GM19025 (cell line): ENCODE measurements around the gene SPECC1L.

Source experiments
- ATAC-seq: cut with Tn5 transposase; IDR thresholded peaks from one replicate; pipeline ENCODE4 v1.9.1; 2021; ENCODE audit warnings: mild to moderate bottlenecking, low read depth, moderate library complexity; ENCODE audit not compliant: unreplicated experiment

Gene SPECC1L

DNA sequence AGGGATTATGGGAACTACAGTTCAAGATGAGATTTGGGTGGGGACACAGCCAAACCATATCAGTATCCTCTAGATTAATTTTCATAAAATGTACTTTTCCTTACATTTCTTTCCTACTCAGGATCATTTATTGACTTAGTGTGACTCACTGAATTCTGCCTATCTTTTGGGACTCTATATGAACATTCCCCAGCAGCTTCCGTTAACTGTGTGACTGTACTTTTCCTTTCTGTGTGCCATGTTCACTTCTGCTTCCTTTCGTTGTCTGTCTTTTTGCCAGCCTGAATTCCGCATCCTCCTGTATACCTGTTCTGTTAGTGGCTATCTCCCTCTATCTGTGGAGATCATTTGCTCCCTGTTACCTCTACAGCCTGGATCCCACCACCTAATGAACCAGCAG lies 48.8 kb downstream of the SPECC1L start:
- no peak for ATAC-seq

GRCh38 chr22:24321999-24322398 lies 51.4 kb downstream of the SPECC1L start:
- ATAC-seq, result no peak

- no peak for ATAC-seq
These were observed 51.9 kb downstream of the SPECC1L start for GRCh38 chr22:24322522-24322921.

DNA sequence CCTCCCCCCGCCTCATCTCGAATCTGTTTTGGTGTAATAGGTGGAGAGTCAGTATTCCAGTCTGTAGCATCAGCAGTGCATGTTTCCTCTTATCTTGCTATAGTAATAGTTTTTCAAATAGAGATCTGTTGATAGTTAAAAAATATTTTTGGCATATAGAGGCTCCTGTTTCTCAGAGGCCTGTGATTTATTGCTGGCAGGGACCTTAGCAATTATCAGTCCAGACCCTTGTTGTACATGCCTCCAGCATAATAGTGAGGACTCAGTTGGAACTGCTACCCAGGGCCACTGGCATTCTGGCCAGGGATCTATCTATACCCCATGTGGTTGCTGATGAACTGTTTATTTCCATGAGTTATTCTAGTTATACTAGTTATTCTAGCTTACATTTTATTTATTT lies 52.6 kb downstream of the SPECC1L start:
- no peak for ATAC-seq

GRCh38 chr22:24323695-24324094 lies 53.1 kb downstream of the SPECC1L start:
- ATAC-seq, result no peak

GRCh38 chr22:24324137-24324536 lies 53.5 kb downstream of the SPECC1L start:
- no peak for ATAC-seq

GRCh38 chr22:24325105-24325757 lies 54.6 kb downstream of the SPECC1L start:
- ATAC-seq, result no peak

DNA sequence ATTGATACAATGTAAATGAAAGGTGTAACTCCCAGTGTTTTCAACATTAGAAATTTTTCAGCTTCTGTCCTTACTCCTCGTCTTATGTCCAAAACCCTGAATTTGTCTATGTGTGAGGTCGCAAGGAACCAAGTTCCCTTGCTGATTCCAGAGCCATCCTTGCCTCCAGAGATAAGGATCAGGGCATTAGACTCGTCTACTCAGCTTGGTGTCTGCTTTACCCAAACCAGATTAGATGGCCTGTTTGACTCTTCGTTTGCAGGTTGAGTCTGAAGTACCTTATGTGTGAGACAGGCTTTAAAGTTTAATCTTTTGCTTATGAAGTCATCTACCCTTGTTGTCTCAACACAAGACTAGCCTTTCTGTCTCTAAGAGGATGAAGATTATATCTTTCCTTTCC lies 55.6 kb downstream of the SPECC1L start:
- no peak for ATAC-seq

- ATAC-seq, result no peak
These were observed 57.2 kb downstream of the SPECC1L start for GRCh38 chr22:24327832-24328231.

DNA sequence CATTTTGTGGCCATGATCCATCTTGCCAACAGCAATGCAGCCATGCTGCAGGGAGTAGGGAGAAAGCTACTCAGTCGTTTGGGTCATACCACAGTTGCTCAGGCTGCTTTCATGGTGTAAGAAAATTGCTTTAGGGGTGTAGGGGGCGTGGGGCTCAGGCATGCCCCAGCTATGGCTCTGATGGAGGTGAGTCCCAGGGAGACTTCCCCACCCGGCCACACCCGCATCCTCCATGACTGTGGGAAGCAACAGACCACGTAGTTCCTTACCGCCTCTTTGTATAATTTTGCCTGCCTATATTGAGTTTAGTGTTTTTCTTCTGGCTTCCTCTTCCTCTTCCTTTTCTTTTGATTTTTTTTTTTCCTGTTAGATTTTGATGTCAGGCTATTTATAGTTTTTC lies 58.8 kb downstream of the SPECC1L start:
- no peak for ATAC-seq

GRCh38 chr22:24330636-24331035 lies 60.0 kb downstream of the SPECC1L start:
- no peak for ATAC-seq

DNA sequence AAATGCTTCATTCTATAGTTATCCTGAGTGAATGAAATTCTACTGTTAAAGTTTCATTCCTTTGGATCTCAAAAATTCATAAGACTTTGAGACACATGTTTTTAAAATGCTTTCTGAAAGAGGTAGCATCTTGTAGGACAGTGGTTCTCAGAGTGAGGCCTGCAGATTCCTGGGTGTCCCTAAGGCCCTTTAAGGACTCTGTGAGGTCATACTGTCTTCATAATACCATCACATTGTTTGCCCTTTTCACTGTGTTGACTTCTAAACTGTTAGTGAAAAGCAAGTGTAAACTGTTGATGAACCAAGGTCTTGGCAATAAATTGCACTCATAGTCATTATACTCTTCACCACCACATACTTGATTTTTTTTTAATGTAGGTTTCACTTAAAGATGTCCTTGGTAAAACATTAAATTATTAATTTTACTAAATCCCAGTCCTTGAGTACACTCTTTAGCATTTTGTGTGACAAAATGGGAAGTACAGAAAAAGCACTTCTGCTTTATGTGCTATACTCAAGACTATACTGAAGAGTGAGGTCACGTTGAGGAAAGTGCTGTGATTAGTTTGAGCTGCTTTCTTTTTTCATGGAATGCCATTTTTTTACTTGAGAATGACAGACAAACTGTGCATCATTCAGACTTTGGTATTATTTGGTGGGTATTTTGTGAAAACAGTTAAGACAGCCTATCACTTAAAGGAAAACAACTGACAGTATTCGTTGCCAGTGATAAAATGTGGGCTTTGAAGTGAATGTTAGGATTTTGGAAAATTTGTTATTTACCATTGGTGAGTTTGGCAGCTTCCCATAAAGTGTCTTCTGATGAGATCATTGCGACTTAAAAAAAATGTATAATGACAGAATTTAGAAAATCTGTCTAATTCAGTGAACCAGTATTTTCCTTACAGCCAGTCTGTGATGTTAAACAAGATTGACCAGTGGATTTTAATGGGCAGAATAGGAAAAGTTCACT lies 61.1 kb downstream of the SPECC1L start:
- no peak for ATAC-seq

DNA sequence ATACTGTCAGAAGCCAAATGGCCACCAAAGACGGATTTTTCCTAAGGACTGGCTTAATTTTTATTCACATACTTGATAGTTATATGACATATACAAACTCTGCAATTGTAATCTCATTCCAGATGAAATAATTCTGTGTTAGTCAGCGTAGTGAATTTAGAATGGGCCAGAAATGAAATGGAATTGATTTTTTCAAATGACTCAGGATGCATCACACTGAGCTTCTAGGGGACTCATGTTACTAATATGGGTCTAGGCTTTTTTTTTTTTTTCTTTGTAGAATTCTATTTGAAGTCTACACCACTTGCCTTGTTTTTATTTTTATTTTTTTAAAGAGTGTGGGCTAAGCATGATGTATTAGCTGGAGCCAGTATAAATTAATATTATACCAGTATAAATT lies 62.7 kb downstream of the SPECC1L start:
- no peak for ATAC-seq

DNA sequence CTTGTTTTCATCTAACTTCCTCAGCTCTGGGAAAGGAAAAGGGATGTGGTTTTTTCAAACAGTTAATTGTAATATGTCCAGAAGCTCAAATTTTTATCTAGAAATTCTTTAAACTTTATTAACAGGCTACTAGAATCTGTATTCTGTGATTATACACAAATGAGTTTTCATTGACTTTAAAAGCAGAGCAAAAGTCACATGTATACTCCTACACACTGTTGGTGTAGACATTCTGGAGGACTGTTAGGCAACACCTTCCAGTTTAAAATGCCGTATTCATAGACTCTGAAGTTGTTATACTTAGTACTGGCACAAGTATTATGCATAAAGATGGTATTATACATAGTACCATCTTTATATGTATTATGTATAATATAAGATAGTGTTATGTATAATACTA lies 64.9 kb downstream of the SPECC1L start:
- no peak for ATAC-seq

- ATAC-seq, result no peak
These were observed 67.4 kb downstream of the SPECC1L start for GRCh38 chr22:24337894-24338645.

- ATAC-seq, result no peak
These were observed 68.3 kb downstream of the SPECC1L start for GRCh38 chr22:24338726-24339451.

DNA sequence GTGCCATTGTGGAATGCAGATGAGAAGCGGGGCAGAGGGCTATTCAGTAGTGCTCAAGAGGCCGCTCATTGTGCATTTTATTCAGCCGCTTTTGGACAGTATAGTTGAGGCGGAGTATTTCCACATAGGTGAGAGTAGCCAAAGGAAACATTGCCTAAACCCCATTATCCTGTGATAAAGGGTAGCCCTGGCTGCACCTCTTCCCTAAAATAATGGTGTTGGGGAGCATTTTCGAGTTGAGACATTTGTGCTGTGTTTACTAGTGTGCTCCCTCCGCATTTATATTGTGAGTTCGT lies 68.8 kb downstream of the SPECC1L start:
- ATAC-seq, result no peak

- ATAC-seq, result no peak
These were observed 71.0 kb downstream of the SPECC1L start for GRCh38 chr22:24341627-24342026.

- ATAC-seq, result no peak
These were observed 80.0 kb downstream of the SPECC1L start for GRCh38 chr22:24350627-24351026.

DNA sequence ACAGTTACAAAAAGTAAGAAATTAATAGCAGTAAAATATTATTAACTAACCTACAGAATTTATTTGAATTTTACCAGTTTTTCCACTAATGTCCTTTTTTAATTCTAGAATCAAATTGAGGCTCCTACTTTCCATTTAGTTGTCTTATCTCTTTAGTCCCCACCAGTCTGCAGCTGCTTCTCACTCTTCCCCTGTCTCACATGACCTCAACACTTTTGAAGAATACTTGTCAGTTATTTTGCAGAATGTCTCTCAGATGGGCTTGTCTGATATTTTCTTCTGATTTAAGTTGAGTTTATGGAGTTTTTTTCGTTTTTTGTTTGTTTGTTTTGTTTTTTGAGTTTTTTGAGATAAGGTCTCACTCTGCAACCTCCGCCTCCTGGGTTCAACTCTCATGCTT lies 82.5 kb downstream of the SPECC1L start:
- ATAC-seq, result no peak

GRCh38 chr22:24355574-24355973 lies 84.9 kb downstream of the SPECC1L start:
- no peak for ATAC-seq
